HCT116 (cell line): ENCODE measurements around the gene SAMD14. TPM values are rescaled to one million over a fixed set of nuclear protein-coding genes. Genes with fewer than 3 reads are reported as not detected.

Source experiments
- ATAC-seq: fragments of 200-7000 bp; cut with Tn5 transposase; 2 replicates; pipeline ENCODE4 v1.9.1; 2020; ENCODE audit warnings: mild to moderate bottlenecking, moderate library complexity
- BruUV-seq: library from RNA; stranded (reverse); fragments of 400-500 nt; replicated peaks from 2 replicates; lab custom pipeline; 2021; lab: Mats Ljungman, UMichigan
- CTCF ChIA-PET: fragments of 300-600 bp; sonication (Branson Sonifier 250); formaldehyde crosslinking; loops from one replicate; lab custom pipeline; 2021; ENCODE audit warnings: antibody characterized with exemption; lab: Charles Lee
- POLR2A ChIA-PET: fragments of 300-600, 350-600 bp; sonication (Branson Sonifier 250); formaldehyde crosslinking; loops from one replicate; lab custom pipeline; 2021; ENCODE audit warnings: antibody characterized with exemption; lab: Charles Lee
- RAD21 ChIA-PET, 2 experiments: fragments of 300-600 bp; sonication (Branson Sonifier 250); formaldehyde crosslinking; loops; one replicate each; lab custom pipeline; 2023; ENCODE audit warnings: low total read pairs in 2 of 2; ENCODE audit not compliant: uncharacterized antibody in 2 of 2, unreplicated experiment in 2 of 2, low non-redundant PET in 1 of 2; lab: Charles Lee
- DNase-seq: peaks from one replicate; pipeline ENCODE4 v3.0.0-alpha.2; 2010; ENCODE audit warnings: low read depth, low spot score
- H2AFZ ChIP-seq: fragments of 200-600 bp; shearing (Covaris generic), sonication (generic); 2 replicates; pipeline ENCODE4 v1.6.1; 2017; ENCODE audit warnings: low read depth, mixed run types, mixed read lengths, antibody characterized with exemption, low read length; ENCODE audit not compliant: poor library complexity, severe bottlenecking
- H3K27ac ChIP-seq: 2 replicates; pipeline ENCODE4 v1.5.1; 2012; ENCODE audit warnings: low read depth, low read length
- H3K27me3 ChIP-seq: fragments of 200-600 bp; sonication (generic); 2 replicates; pipeline ENCODE4 v1.6.1; 2016; ENCODE audit warnings: mixed run types, low read length, mixed read lengths; ENCODE audit not compliant: insufficient read depth
- H3K36me3 ChIP-seq, 2 experiments: fragments of 200-500 bp in 1 of 2; fragments of 200-600 bp in 1 of 2; sonication (Bioruptor generic) in 1 of 2; sonication (generic) in 1 of 2; 2 replicates each; pipeline versions ENCODE4 v1.5.1 to v1.6.1; 2014 to 2016; ENCODE audit warnings: low read length in 2 of 2, inconsistent platforms in 1 of 2, mixed read lengths in 1 of 2, mixed run types in 1 of 2; ENCODE audit not compliant: insufficient read depth in 2 of 2, control insufficient read depth in 1 of 2
- H3K4me1 ChIP-seq, 2 experiments: fragments of 200-600 bp in 1 of 2; sonication (generic) in 1 of 2; 2 replicates each; pipeline versions ENCODE4 v1.5.1 to v1.6.1; 2012 to 2017; ENCODE audit warnings: low read length in 2 of 2, inconsistent platforms in 1 of 2, mild to moderate bottlenecking in 1 of 2, mixed read lengths in 1 of 2, mixed run types in 1 of 2, moderate library complexity in 1 of 2; ENCODE audit not compliant: insufficient read depth in 2 of 2, control insufficient read depth in 1 of 2
- H3K4me2 ChIP-seq: fragments of 200-600 bp; sonication (generic); 2 replicates; pipeline ENCODE4 v1.6.1; 2017; ENCODE audit warnings: mixed run types, low read length, mixed read lengths
- H3K4me3 ChIP-seq, 2 experiments: fragments of 200-600 bp in 1 of 2; sonication (generic) in 1 of 2; replicated peaks in 1 of 2; 2 replicates each; pipeline ENCODE4 v1.5.1; 2011 to 2016; ENCODE audit warnings: low read length in 2 of 2, control low read depth in 1 of 2, low read depth in 1 of 2, mild to moderate bottlenecking in 1 of 2, mixed read lengths in 1 of 2, mixed run types in 1 of 2
- H3K79me2 ChIP-seq: fragments of 200-600 bp; sonication (generic); 2 replicates; pipeline ENCODE4 v1.6.1; 2017; ENCODE audit warnings: mild to moderate bottlenecking, mixed run types, low read length, moderate library complexity, mixed read lengths; ENCODE audit not compliant: insufficient read depth
- H3K9ac ChIP-seq: fragments of 200-600 bp; sonication (generic); 2 replicates; pipeline ENCODE4 v1.6.1; 2016; ENCODE audit warnings: low read length, mixed read lengths
- H3K9me2 ChIP-seq: fragments of 200-600 bp; sonication (generic), shearing (Covaris generic); 2 replicates; pipeline ENCODE4 v1.6.1; 2017; ENCODE audit warnings: mixed run types, mild to moderate bottlenecking, moderate library complexity; ENCODE audit not compliant: insufficient read depth
- H3K9me3 ChIP-seq, 2 experiments: fragments of 200-500 bp in 1 of 2; fragments of 200-600 bp in 1 of 2; sonication (Bioruptor generic) in 1 of 2; sonication (generic) in 1 of 2; 2 replicates each; pipeline ENCODE4 v1.6.1; 2014 to 2017; ENCODE audit warnings: low read length in 2 of 2, mixed read lengths in 2 of 2, inconsistent platforms in 1 of 2, low read depth in 1 of 2, mild to moderate bottlenecking in 1 of 2, mixed run types in 1 of 2, moderate library complexity in 1 of 2; ENCODE audit not compliant: control insufficient read depth in 1 of 2, insufficient read depth in 1 of 2
- H4K20me1 ChIP-seq: fragments of 200-600 bp; sonication (generic), shearing (Covaris generic); 2 replicates; pipeline ENCODE4 v1.6.1; 2017; ENCODE audit warnings: mixed run types, mild to moderate bottlenecking, moderate library complexity; ENCODE audit not compliant: insufficient read depth
- CTCF ChIP-seq, 3 experiments: fragments of 200-600 bp in 1 of 3; sonication (generic) in 1 of 3; IDR thresholded peaks in 2 of 3; conservative IDR thresholded peaks in 1 of 3; 2 replicates each; pipeline ENCODE4 v1.5.1; 2012 to 2017; ENCODE audit warnings: low read depth in 2 of 3, low read length in 2 of 3, antibody characterized with exemption in 1 of 3, borderline replicate concordance in 1 of 3, control low read depth in 1 of 3, mild to moderate bottlenecking in 1 of 3, mixed read lengths in 1 of 3, mixed run types in 1 of 3, moderate library complexity in 1 of 3; ENCODE audit not compliant: insufficient read depth in 1 of 3
- JUND ChIP-seq: IDR thresholded peaks from 2 replicates; pipeline ENCODE4 v1.6.1; 2012
- MAX ChIP-seq: IDR thresholded peaks from 2 replicates; pipeline ENCODE4 v1.6.1; 2012
- POLR2AphosphoS5 ChIP-seq: IDR thresholded peaks from 2 replicates; pipeline ENCODE4 v1.6.1; 2011; ENCODE audit warnings: mild to moderate bottlenecking, low read depth, low read length, moderate library complexity
- intact Hi-C: fragments of 100-400 bp; cut with micrococcal nuclease; formaldehyde crosslinking; loops from 2 replicates; pipeline ENCODE4 v1.10.0; 2022
- total RNA-seq: library from RNA; stranded (reverse); gene quantifications from one replicate; pipeline ENCODE4 v1.2.1, GENCODE V29; 2021; ENCODE audit not compliant: unreplicated experiment

SAMD14 gene
- total RNA-seq, 1 experiment from 2014 or later: 1.5 TPM

GRCh38 chr17:50148226-50149090 is 18.5 kb upstream of the SAMD14 start:
- Histone ChIP-seq H2AFZ (no peak overlapping the region), H3K79me2 (peaks cover 73% of the 10 kb centered on the region), H3K27me3 (no peaks in the 10 kb centered on the region), H3K27ac (peak overlapping the region; percentile 89), H3K4me3 (peak overlapping the region; percentile 76 to 97)
- no peak for DNase-seq
- peak; percentile 13 for ATAC-seq
- BruUV-seq: no TSS peak
- POLR2A ChIA-PET: no interaction called here
- TF ChIP-seq MAX (peak; percentile 78; the same call in 1 of the 2 replicates), POLR2AphosphoS5 (no peak; the same call in 1 of the 2 replicates), CTCF (IDR thresholded peaks at IDR 0.05 in 2 of 3, conservative IDR thresholded peaks at IDR 0.05 in 1 of 3; ENCODE audit: borderline replicate concordance in 1 of 3, insufficient read depth in 1 of 3, low read depth in 2 of 3, low read length in 2 of 3) (peak in 2 of 3 experiments; percentile 17 to 33; a peak in 3 of 6 replicates)
- TF ChIP-seq, all 23 proteins: peak for 2
- Histone ChIP-seq H4K20me1 (no peaks in the 10 kb centered on the region), H3K4me2 (peak overlapping the region; percentile 92), H3K9ac (peak overlapping the region; percentile 74), H3K36me3 (peaks cover 28 to 38% of the 10 kb centered on the region in 2 experiments; a peak in 3 of 4 replicates), H3K9me3 (no peaks in the 10 kb centered on the region), H3K9me2 (no peaks in the 10 kb centered on the region), H3K4me1 (peaks cover 21 to 46% of the 10 kb centered on the region in 2 experiments)
- ChIA-PET CTCF (interaction anchor here (0.7 to 2.3 kb wide), 3 partner anchors 13 to 21 kb away, joined by 5 read pairs; no protein-coding TSS in a partner anchor), RAD21 (no interaction called here)
- intact Hi-C loops: no loop called here

- Histone ChIP-seq H3K4me1 (peaks cover 15 to 39% of the 10 kb centered on the region in 2 experiments), H3K9me3 (no peaks in the 10 kb centered on the region), H4K20me1 (no peaks in the 10 kb centered on the region)
- intact Hi-C loops: no loop called here
- no peak for TF ChIP-seq JUND
- TF ChIP-seq, all 23 proteins: peak for 0
- Histone ChIP-seq H3K4me2 (peak overlapping the region; percentile 92), H3K27ac (peak overlapping the region; percentile 21; the same call in 1 of the 2 replicates), H3K4me3 (peak overlapping the region; percentile 76 to 97; a peak in 3 of 4 replicates), H3K9me2 (no peaks in the 10 kb centered on the region), H3K27me3 (no peaks in the 10 kb centered on the region), H2AFZ (no peak overlapping the region), H3K79me2 (peaks cover 78% of the 10 kb centered on the region), H3K9ac (peak overlapping the region; percentile 74), H3K36me3 (peaks cover 34 to 43% of the 10 kb centered on the region in 2 experiments; a peak in 3 of 4 replicates)
- ChIA-PET POLR2A (no interaction called here), CTCF (interaction anchor here (1.6 kb wide), 1 partner anchor 22 kb away, joined by 5 read pairs; no protein-coding TSS in a partner anchor), RAD21 (no interaction called here)
- no peak for DNase-seq
- no TSS peak for BruUV-seq
- ATAC-seq: no peak
These were observed 17.9 kb upstream of the SAMD14 start for GRCh38 chr17:50147841-50148225.
